HepG2 (cell line): ENCODE data around the gene TIRAP.

Experiments
- ATF3 ChIP-seq: sonication (generic); formaldehyde crosslinking; IDR thresholded peaks from 2 replicates; pipeline ENCODE4 v1.4.0; 2020; ENCODE audit warnings: missing genetic modification reagents
- CEBPB ChIP-seq: IDR thresholded peaks from 2 replicates; pipeline ENCODE4 v1.6.1; 2011; ENCODE audit warnings: low read depth, low read length, improper control_type of control experiment, borderline replicate concordance
- CREB1 ChIP-seq, 2 experiments: fragments of 450-650 bp in 1 of 2; IDR thresholded peaks; 2 replicates each; pipeline ENCODE4 v1.6.1; 2016 to 2017; ENCODE audit warnings: control low read depth in 1 of 2, mild to moderate bottlenecking in 1 of 2, missing compliant biosample characterization in 1 of 2, missing genetic modification characterization in 1 of 2
- EP300 ChIP-seq, 3 experiments: sonication (generic) in 1 of 3; formaldehyde crosslinking in 1 of 3; IDR thresholded peaks; 2 replicates each; pipeline versions ENCODE4 v1.5.1 to v1.6.1; 2011 to 2020; ENCODE audit warnings: low read depth in 2 of 3, low read length in 2 of 3, borderline replicate concordance in 1 of 3, improper control_type of control experiment in 1 of 3, mild to moderate bottlenecking in 1 of 3, missing genetic modification reagents in 1 of 3, moderate library complexity in 1 of 3
- ESRRA ChIP-seq: sonication (generic); formaldehyde crosslinking; IDR thresholded peaks from 2 replicates; pipeline ENCODE4 v1.5.1; 2020; ENCODE audit warnings: mild to moderate bottlenecking, low read depth, missing genetic modification reagents
- HOXA5 ChIP-seq: sonication (generic); formaldehyde crosslinking; IDR thresholded peaks from 2 replicates; pipeline ENCODE4 v1.4.0; 2020; ENCODE audit warnings: missing genetic modification reagents
- IKZF4 ChIP-seq: sonication (generic); formaldehyde crosslinking; IDR thresholded peaks from 2 replicates; pipeline ENCODE4 v1.5.1; 2020; ENCODE audit warnings: borderline replicate concordance, mild to moderate bottlenecking, low read depth, missing genetic modification reagents; ENCODE audit errors: not compliant biosample characterization
- NFE2L1 ChIP-seq: sonication (generic); formaldehyde crosslinking; IDR thresholded peaks from 2 replicates; pipeline ENCODE4 v1.4.0; 2020; ENCODE audit warnings: missing genetic modification reagents, mild to moderate bottlenecking, borderline replicate concordance
- RBM22 ChIP-seq: fragments of 200-400 bp; formaldehyde crosslinking; optimal IDR thresholded peaks from 2 replicates; pipeline ENCODE3; 2017; ENCODE audit warnings: mild to moderate bottlenecking, low read length, moderate library complexity
- YEATS4 ChIP-seq: sonication (generic); formaldehyde crosslinking; IDR thresholded peaks from 2 replicates; pipeline ENCODE4 v1.4.0; 2020; ENCODE audit warnings: missing genetic modification reagents, borderline replicate concordance
- ZBTB7A ChIP-seq: sonication (generic); formaldehyde crosslinking; IDR thresholded peaks from 2 replicates; pipeline ENCODE4 v1.8.0; 2022; ENCODE audit warnings: mild to moderate bottlenecking, missing genetic modification reagents
- TF ChIP-seq, protein P1 (sequence below): sonication (generic); formaldehyde crosslinking; IDR thresholded peaks from 2 replicates; pipeline ENCODE4 v1.5.0; 2020; ENCODE audit warnings: mild to moderate bottlenecking, missing genetic modification reagents, moderate library complexity
- TF ChIP-seq, protein P2 (sequence below): sonication (generic); formaldehyde crosslinking; IDR thresholded peaks from 2 replicates; pipeline ENCODE4 v1.5.0; 2020; ENCODE audit warnings: missing genetic modification reagents

- TF ChIP-seq YEATS4 (CRISPR knock-in tag) = no peak
- TF ChIP-seq ZBTB7A (CRISPR knock-in tag) = no peak
- no peak for TF ChIP-seq RBM22
- no peak for TF ChIP-seq CEBPB
- no peak for TF ChIP-seq ATF3 (CRISPR knock-in tag)
- TF ChIP-seq EP300 (IDR thresholded peaks at IDR 0.05; ENCODE audit: low read depth in 2 of 2, low read length in 2 of 2) = no peak
- TF ChIP-seq EP300 (CRISPR knock-in tag; IDR thresholded peaks at IDR 0.05; ENCODE audit: borderline replicate concordance) = no peak
- TF ChIP-seq IKZF4 (CRISPR knock-in tag) = no peak
- no peak for TF ChIP-seq ESRRA (CRISPR knock-in tag)
- TF ChIP-seq, protein P1, sequence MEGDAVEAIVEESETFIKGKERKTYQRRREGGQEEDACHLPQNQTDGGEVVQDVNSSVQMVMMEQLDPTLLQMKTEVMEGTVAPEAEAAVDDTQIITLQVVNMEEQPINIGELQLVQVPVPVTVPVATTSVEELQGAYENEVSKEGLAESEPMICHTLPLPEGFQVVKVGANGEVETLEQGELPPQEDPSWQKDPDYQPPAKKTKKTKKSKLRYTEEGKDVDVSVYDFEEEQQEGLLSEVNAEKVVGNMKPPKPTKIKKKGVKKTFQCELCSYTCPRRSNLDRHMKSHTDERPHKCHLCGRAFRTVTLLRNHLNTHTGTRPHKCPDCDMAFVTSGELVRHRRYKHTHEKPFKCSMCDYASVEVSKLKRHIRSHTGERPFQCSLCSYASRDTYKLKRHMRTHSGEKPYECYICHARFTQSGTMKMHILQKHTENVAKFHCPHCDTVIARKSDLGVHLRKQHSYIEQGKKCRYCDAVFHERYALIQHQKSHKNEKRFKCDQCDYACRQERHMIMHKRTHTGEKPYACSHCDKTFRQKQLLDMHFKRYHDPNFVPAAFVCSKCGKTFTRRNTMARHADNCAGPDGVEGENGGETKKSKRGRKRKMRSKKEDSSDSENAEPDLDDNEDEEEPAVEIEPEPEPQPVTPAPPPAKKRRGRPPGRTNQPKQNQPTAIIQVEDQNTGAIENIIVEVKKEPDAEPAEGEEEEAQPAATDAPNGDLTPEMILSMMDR (CRISPR knock-in tag) = no peak
- TF ChIP-seq CREB1 (IDR thresholded peaks at IDR 0.05) = no peak
- TF ChIP-seq CREB1 (CRISPR knock-in tag; IDR thresholded peaks at IDR 0.05) = no peak
- no peak for TF ChIP-seq HOXA5 (CRISPR knock-in tag)
- TF ChIP-seq, protein P2, sequence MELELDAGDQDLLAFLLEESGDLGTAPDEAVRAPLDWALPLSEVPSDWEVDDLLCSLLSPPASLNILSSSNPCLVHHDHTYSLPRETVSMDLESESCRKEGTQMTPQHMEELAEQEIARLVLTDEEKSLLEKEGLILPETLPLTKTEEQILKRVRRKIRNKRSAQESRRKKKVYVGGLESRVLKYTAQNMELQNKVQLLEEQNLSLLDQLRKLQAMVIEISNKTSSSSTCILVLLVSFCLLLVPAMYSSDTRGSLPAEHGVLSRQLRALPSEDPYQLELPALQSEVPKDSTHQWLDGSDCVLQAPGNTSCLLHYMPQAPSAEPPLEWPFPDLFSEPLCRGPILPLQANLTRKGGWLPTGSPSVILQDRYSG (CRISPR knock-in tag) = no peak
- no peak for TF ChIP-seq NFE2L1
These were observed 26.7 kb upstream of the TIRAP start for GRCh38 chr11:126256216-126256615.
